Ascending aorta (tissue), 2 donors: Measurements from ENCODE around the gene FANK1. TPM values are rescaled to one million over a fixed set of nuclear protein-coding genes. Genes with fewer than 3 reads are reported as not detected.

ENCODE experiments used
- DNase-seq, 2 donors: peaks; one replicate each; pipeline ENCODE4 v3.0.0-alpha.2; 2019; ENCODE audit warnings: low spot score in 2 of 2
- H3K27ac ChIP-seq, 2 donors: fragments of 200-600 bp; sonication (generic); one replicate each; pipeline ENCODE4 v1.5.1; 2016 to 2017; ENCODE audit warnings: mild to moderate bottlenecking in 1 of 2
- H3K27me3 ChIP-seq: fragments of 200-600 bp; sonication (generic); one replicate; pipeline ENCODE4 v1.5.1; 2017
- H3K36me3 ChIP-seq, 2 donors: fragments of 200-600 bp; sonication (generic); one replicate each; pipeline ENCODE4 v1.5.1; 2016
- H3K4me1 ChIP-seq, 2 donors: fragments of 200-600 bp; sonication (generic); one replicate each; pipeline ENCODE4 v1.5.1; 2016 to 2017; ENCODE audit warnings: mild to moderate bottlenecking in 1 of 2
- H3K4me3 ChIP-seq, 2 donors: fragments of 200-600 bp; sonication (generic); one replicate each; pipeline ENCODE4 v1.5.1; 2016 to 2017; ENCODE audit warnings: mild to moderate bottlenecking in 1 of 2
- H3K9me3 ChIP-seq, 2 donors: fragments of 200-600 bp; sonication (generic); one replicate each; pipeline ENCODE4 v1.5.1; 2016
- CTCF ChIP-seq, 3 experiments: fragments of 200-600 bp in 2 of 3; fragments of 450-650 bp in 1 of 3; sonication (generic) in 2 of 3; IDR thresholded peaks; one replicate each; pipeline ENCODE4 v1.5.1; 2016 to 2019; ENCODE audit warnings: antibody characterized with exemption in 3 of 3, mild to moderate bottlenecking in 1 of 3, moderate library complexity in 1 of 3
- intact Hi-C: fragments of 100-400 bp; cut with DNase I; formaldehyde crosslinking; loops from one replicate; pipeline ENCODE4 v1.15.1; 2023
- total RNA-seq: library from RNA; depleted of rRNA; stranded (reverse); fragments of >200 nt; gene quantifications from one replicate; pipeline ENCODE4 v1.1.0, GENCODE V29; 2016

The FANK1 gene
- total RNA-seq, 1 donor from 2014 or later = not detected

DNA sequence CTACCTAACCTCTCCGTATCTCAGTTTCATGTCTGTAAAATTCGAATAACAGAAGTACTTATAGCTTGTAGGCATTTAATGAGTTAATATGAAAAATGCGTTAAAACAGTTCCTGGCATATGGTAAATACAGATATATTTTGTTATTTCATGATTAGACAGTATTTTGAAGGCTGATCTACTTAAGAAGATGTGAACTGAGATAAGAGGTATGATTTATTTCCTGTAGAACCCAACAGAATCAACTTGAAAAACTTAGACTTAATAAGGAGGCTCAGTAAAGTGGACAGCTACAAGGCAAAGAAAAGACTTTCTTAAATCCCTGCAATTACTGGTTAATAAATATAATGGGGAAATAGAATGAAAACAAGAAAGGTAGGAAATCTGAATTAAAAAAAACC lies 103.3 kb downstream of the FANK1 start:
- intact Hi-C loops = no loop called here
- TF ChIP-seq CTCF (IDR thresholded peaks at IDR 0.05) = no peak
- Histone ChIP-seq H3K4me3 (no peak overlapping the region), H3K27me3 (no peaks in the 10 kb centered on the region), H3K9me3 (no peaks in the 10 kb centered on the region), H3K4me1 (no peaks in the 10 kb centered on the region), H3K36me3 (no peaks in the 10 kb centered on the region), H3K27ac (no peak overlapping the region)
- DNase-seq = no peak

GRCh38 chr10:126001576-126001975 lies 105.2 kb downstream of the FANK1 start:
- no peaks in the 10 kb centered on the region for H3K36me3 ChIP-seq
- no peak for TF ChIP-seq CTCF (IDR thresholded peaks at IDR 0.05)
- DNase-seq = no peak

DNA sequence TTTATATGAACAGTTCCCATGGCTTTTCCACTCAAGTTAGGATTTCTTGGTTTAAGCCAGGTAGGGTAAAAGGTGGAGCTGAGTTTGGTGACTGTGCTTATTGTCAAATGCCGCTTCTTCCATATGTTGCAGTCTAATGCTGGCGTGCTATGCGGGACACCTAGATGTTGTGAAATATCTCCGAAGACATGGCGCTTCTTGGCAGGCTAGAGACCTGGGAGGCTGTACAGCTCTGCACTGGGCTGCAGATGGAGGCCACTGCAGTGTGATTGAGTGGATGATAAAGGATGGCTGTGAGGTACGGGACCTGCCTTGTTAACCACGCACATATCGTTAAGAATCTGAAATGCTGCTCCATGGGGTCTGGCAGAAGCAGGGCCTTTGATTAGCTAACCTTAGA lies 108.4 kb downstream of the FANK1 start:
- intact Hi-C loops = no loop called here
- H3K27me3 ChIP-seq = no peaks in the 10 kb centered on the region

More at GRCh38 chr10:126001576-126001975, 105.2 kb downstream of the FANK1 start:
- Histone ChIP-seq H3K27ac (no peak overlapping the region), H3K4me3 (no peak overlapping the region), H3K4me1 (no peaks in the 10 kb centered on the region), H3K9me3 (no peaks in the 10 kb centered on the region), H3K27me3 (no peaks in the 10 kb centered on the region)
- intact Hi-C loops = no loop called here

GRCh38 chr10:126006264-126006663 lies 109.9 kb downstream of the FANK1 start:
- no peak for TF ChIP-seq CTCF (IDR thresholded peaks at IDR 0.05)
- Histone ChIP-seq H3K4me1 (no peaks in the 10 kb centered on the region), H3K27me3 (no peaks in the 10 kb centered on the region), H3K36me3 (no peaks in the 10 kb centered on the region), H3K9me3 (no peaks in the 10 kb centered on the region), H3K4me3 (no peak overlapping the region), H3K27ac (no peak overlapping the region)
- intact Hi-C loops = no loop called here
- DNase-seq = no peak

More for the DNA sequence above, 108.4 kb downstream of the FANK1 start:
- H3K4me1 ChIP-seq = no peaks in the 10 kb centered on the region
- no peak overlapping the region for H3K27ac ChIP-seq
- no peaks in the 10 kb centered on the region for H3K9me3 ChIP-seq
- H3K4me3 ChIP-seq = no peak overlapping the region
- no peak for TF ChIP-seq CTCF (IDR thresholded peaks at IDR 0.05)
- DNase-seq = no peak
- H3K36me3 ChIP-seq = no peaks in the 10 kb centered on the region

- H3K4me1 ChIP-seq = no peaks in the 10 kb centered on the region
- H3K27ac ChIP-seq = no peak overlapping the region
- H3K36me3 ChIP-seq = no peaks in the 10 kb centered on the region
- no peaks in the 10 kb centered on the region for H3K27me3 ChIP-seq
- H3K4me3 ChIP-seq = no peak overlapping the region
- no peaks in the 10 kb centered on the region for H3K9me3 ChIP-seq
- intact Hi-C loops = no loop called here
- TF ChIP-seq CTCF (IDR thresholded peaks at IDR 0.05) = no peak
- DNase-seq = no peak
Measured at GRCh38 chr10:126006906-126007305, 110.5 kb downstream of the FANK1 start.

DNA sequence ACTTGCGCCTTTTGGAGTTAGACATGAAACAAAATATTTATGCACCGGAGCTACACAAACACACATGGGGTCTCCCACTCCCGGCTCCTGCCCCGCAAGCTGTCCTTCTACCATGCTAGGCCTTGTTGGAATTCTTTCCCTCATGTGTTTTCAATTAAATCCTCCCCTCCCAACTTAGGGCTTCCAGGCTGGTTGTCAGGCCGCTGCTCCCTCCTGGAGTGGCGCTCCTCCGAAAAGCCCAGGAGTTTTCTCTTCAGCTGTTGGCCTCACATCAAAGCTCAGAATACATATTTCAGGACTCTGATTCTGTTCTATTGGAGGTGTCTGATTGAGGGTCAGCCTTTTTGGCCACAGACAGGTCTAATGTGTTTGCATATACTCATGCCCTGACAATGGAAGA lies 113.3 kb downstream of the FANK1 start:
- Histone ChIP-seq H3K27me3 (no peaks in the 10 kb centered on the region), H3K4me1 (no peaks in the 10 kb centered on the region), H3K4me3 (no peak overlapping the region), H3K9me3 (no peaks in the 10 kb centered on the region), H3K27ac (no peak overlapping the region), H3K36me3 (no peaks in the 10 kb centered on the region)
- TF ChIP-seq CTCF (IDR thresholded peaks at IDR 0.05) = no peak
- DNase-seq = no peak
- intact Hi-C loops = no loop called here
